ENCODE results near the gene ODAM.

The ODAM gene, protein sequence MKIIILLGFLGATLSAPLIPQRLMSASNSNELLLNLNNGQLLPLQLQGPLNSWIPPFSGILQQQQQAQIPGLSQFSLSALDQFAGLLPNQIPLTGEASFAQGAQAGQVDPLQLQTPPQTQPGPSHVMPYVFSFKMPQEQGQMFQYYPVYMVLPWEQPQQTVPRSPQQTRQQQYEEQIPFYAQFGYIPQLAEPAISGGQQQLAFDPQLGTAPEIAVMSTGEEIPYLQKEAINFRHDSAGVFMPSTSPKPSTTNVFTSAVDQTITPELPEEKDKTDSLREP

DNA sequence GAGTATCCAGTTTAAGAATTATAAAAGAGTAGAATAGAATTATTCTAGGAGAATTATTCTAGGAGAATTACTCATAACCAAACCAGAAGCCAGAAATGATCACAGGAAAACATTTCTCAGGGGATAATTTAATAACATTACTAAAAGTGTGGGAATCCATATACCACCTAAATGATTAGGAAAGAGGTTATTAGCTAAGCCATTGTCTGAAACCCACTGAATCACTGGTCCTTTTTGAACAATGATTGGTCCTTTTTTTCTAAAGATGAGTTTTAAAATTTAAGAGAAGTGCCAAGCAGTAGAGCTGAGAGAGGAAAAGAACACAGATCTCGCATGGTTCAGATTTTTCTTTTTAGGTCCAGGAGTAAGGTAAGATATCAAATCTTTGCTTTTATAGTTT lies at the start of gene ODAM:
TSS of gene ODAM (plus strand) at position 301 of the 400 bp plus-strand sequence. CDS start 819 bp downstream, outside the sequence.
- TF ChIP-seq ZFX (IDR thresholded peaks at IDR 0.05; ENCODE audit: borderline replicate concordance), result no peak
- TF ChIP-seq CTCF (IDR thresholded peaks at IDR 0.05), result no peak

DNA sequence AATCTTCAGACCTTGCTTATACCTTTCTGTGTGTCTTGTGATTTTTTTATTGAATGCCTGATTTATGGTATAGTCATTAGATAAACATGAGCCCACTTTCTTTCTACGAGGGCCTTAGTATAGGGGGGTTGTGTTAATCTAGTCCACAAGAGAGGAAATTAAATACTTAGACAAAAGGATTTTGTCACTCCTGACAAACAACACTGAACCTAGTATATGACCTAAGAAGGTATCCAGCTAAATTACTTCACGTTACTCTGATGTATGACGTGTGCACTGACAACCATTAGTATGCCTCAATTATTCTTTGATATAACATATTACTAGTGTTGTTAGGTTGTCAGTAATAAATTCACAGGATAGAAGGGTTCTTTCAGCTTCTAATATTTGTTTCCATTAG lies 44.3 kb upstream of the ODAM start:
- TF ChIP-seq CTCF (IDR thresholded peaks at IDR 0.05) (no peak), ZFX (IDR thresholded peaks at IDR 0.05; ENCODE audit: borderline replicate concordance) (no peak)
- H3K27ac ChIP-seq, result no peak overlapping the region

More for the DNA sequence above, at the start of gene ODAM:
- H3K27ac ChIP-seq, result no peak within 1 kb of the TSS

DNA sequence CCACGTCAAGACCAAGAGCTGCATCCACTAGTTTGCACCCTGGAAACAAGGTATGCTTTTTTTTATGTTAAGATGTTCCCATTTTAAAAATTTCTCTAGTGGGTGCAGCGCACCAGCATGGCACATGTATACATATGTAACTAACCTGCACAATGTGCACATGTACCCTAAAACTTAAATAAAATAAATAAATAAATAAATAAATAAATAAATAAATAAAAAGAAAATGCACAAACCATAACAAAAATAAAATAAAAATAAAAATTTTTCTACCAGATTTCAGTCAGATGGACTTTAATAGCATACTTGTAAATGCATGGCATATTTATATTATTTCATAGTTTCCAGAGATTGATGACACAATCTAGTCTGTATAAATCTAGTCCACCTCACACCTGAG lies 43.4 kb upstream of the ODAM start:
- no peak overlapping the region for H3K27ac ChIP-seq

DNA sequence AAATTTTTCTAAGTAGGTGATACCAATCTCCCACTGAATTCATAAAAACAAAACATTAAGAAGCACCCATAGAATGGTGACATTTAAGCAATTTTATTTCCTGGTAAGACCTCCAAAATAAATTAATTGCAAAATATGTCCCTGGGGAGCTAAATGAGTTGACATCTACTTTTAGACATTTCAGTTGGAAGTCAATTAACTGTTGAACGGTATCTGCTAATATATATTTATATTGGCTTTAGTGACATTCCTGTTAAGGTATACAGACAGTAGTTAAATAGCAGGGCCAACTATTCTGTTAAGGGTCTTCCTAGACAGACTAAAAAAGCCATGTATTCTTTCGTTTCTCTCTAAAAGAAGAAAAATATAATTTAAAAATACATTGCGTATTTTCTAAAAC lies 41.6 kb upstream of the ODAM start, which contains the start of gene PRR27:
TSS of gene PRR27 (plus strand) at position 301 of the 400 bp plus-strand sequence. CDS start 139 bp downstream, outside the sequence.
- TF ChIP-seq ZFX (IDR thresholded peaks at IDR 0.05; ENCODE audit: borderline replicate concordance) (no peak), CTCF (IDR thresholded peaks at IDR 0.05) (no peak)
- H3K27ac ChIP-seq, result no peak within 1 kb of the TSS

More for the DNA sequence above, 43.4 kb upstream of the ODAM start:
- no peak for TF ChIP-seq ZFX (IDR thresholded peaks at IDR 0.05; ENCODE audit: borderline replicate concordance)
- no peak for TF ChIP-seq CTCF (IDR thresholded peaks at IDR 0.05)

- TF ChIP-seq ZFX (IDR thresholded peaks at IDR 0.05; ENCODE audit: borderline replicate concordance) (no peak), CTCF (IDR thresholded peaks at IDR 0.05) (no peak)
- H3K27ac ChIP-seq, result no peak overlapping the region
These were observed 36.9 kb upstream of the ODAM start for GRCh38 chr4:70158576-70158975.

GRCh38 chr4:70177090-70177489 lies 18.4 kb upstream of the ODAM start:
- TF ChIP-seq CTCF (IDR thresholded peaks at IDR 0.05), result no peak
- TF ChIP-seq ZFX (IDR thresholded peaks at IDR 0.05; ENCODE audit: borderline replicate concordance), result no peak
- H3K27ac ChIP-seq, result no peak overlapping the region

DNA sequence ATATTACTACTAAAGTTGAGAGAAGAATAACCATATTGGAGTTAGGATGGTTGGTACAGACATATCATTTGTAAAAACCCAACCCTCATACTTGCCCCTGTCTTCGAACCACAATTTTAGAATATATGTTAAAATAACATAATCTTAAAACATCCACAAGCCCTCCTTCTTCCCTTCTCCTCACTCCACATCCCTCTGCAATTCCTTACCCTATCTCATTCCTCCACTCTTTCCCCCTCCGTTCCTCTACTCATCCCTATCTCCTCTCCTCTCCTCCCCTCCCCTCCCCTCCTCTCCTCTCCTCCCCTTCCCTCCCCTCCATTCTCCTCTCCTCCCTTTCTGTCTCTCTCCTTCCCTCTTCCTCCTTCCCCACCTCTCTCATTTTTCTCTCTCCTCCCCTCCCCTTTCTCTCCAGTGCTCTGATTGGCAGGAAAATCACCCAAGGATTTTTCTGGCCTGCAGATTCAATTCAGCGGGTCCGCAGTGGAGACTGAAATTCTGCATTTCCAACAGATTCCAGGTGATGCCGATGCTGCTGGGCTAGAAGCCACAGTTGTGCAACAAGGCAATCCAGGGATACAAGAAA lies 17.4 kb upstream of the ODAM start:
- H3K27ac ChIP-seq, result no peak overlapping the region
- TF ChIP-seq ZFX (IDR thresholded peaks at IDR 0.05; ENCODE audit: borderline replicate concordance) (no peak), CTCF (IDR thresholded peaks at IDR 0.05) (no peak)
